Measurements from ENCODE around the gene EPHB6. TPM values are rescaled to one million over a fixed set of nuclear protein-coding genes. Genes with fewer than 3 reads are reported as not detected.

Gene EPHB6
- polyA plus RNA-seq, 1 experiment = 7.1 TPM

GRCh38 chr7:142812437-142813215 lies 42.2 kb upstream of the EPHB6 start:
- ChIA-PET CTCF (interaction anchor here (0.5 to 3.9 kb wide), 17 partner anchors 9 to 454 kb away, joined by 3 to 25 read pairs (median 5); no protein-coding TSS in a partner anchor), POLR2A (no interaction called here)

GRCh38 chr7:142813226-142813625 lies 41.6 kb upstream of the EPHB6 start:
- no peak for TF ChIP-seq CTCF (IDR thresholded peaks at IDR 0.05; ENCODE audit: insufficient read depth, low read depth, low read length)
- ChIA-PET CTCF (interaction anchor here (0.5 to 3.9 kb wide), 16 partner anchors 8 to 455 kb away, joined by 3 to 25 read pairs (median 4); no protein-coding TSS in a partner anchor), POLR2A (no interaction called here)
- no peak overlapping the region for H3K4me3 ChIP-seq (ENCODE audit: low read depth, low read length)
- no peak for DNase-seq (ENCODE audit: low read depth)
- no peaks in the 10 kb centered on the region for H3K36me3 ChIP-seq (ENCODE audit: control insufficient read depth, insufficient read depth, low read length)
- H3K27me3 ChIP-seq (ENCODE audit: control insufficient read depth, insufficient read depth, low read length) = peaks cover 9% of the 10 kb centered on the region; the same call in 1 of the 2 replicates

More at GRCh38 chr7:142812437-142813215, 42.2 kb upstream of the EPHB6 start:
- H3K27me3 ChIP-seq (ENCODE audit: control insufficient read depth, insufficient read depth, low read length) = peaks cover 9% of the 10 kb centered on the region; the same call in 1 of the 2 replicates
- DNase-seq (ENCODE audit: low read depth) = no peak
- H3K4me3 ChIP-seq (ENCODE audit: low read depth, low read length) = no peak overlapping the region
- TF ChIP-seq CTCF (IDR thresholded peaks at IDR 0.05; ENCODE audit: insufficient read depth, low read depth, low read length) = no peak
- no peaks in the 10 kb centered on the region for H3K36me3 ChIP-seq (ENCODE audit: control insufficient read depth, insufficient read depth, low read length)

GRCh38 chr7:142813699-142814098 lies 41.2 kb upstream of the EPHB6 start:
- no peak for DNase-seq (ENCODE audit: low read depth)
- H3K27me3 ChIP-seq (ENCODE audit: control insufficient read depth, insufficient read depth, low read length) = peaks cover 9% of the 10 kb centered on the region; the same call in 1 of the 2 replicates
- no peak for TF ChIP-seq CTCF (IDR thresholded peaks at IDR 0.05; ENCODE audit: insufficient read depth, low read depth, low read length)
- no peaks in the 10 kb centered on the region for H3K36me3 ChIP-seq (ENCODE audit: control insufficient read depth, insufficient read depth, low read length)
- POLR2A ChIA-PET = no interaction called here
- H3K4me3 ChIP-seq (ENCODE audit: low read depth, low read length) = no peak overlapping the region
- CTCF ChIA-PET = interaction anchor here (0.7 to 3.9 kb wide), 13 partner anchors 8 to 455 kb away, joined by 3 to 25 read pairs (median 5); no protein-coding TSS in a partner anchor

- POLR2A ChIA-PET = no interaction called here
- no peak for TF ChIP-seq CTCF (IDR thresholded peaks at IDR 0.05; ENCODE audit: insufficient read depth, low read depth, low read length)
- no peak for DNase-seq (ENCODE audit: low read depth)
- H3K36me3 ChIP-seq (ENCODE audit: control insufficient read depth, insufficient read depth, low read length) = no peaks in the 10 kb centered on the region
- CTCF ChIA-PET = interaction anchor here (1.1 to 2.8 kb wide), 4 partner anchors 210 to 429 kb away, joined by 3 to 12 read pairs (median 6); no protein-coding TSS in a partner anchor
- peaks cover 10% of the 10 kb centered on the region; the same call in 1 of the 2 replicates for H3K27me3 ChIP-seq (ENCODE audit: control insufficient read depth, insufficient read depth, low read length)
- H3K4me3 ChIP-seq (ENCODE audit: low read depth, low read length) = no peak overlapping the region
Measured at GRCh38 chr7:142814451-142814850, 40.4 kb upstream of the EPHB6 start.

- no peak for TF ChIP-seq CTCF (IDR thresholded peaks at IDR 0.05; ENCODE audit: insufficient read depth, low read depth, low read length)
- Histone ChIP-seq H3K4me3 (ENCODE audit: low read depth, low read length) (no peak overlapping the region), H3K36me3 (ENCODE audit: control insufficient read depth, insufficient read depth, low read length) (no peaks in the 10 kb centered on the region), H3K27me3 (ENCODE audit: control insufficient read depth, insufficient read depth, low read length) (peaks cover 11% of the 10 kb centered on the region; the same call in 1 of the 2 replicates)
- no peak for DNase-seq (ENCODE audit: low read depth)
- POLR2A ChIA-PET = no interaction called here
- CTCF ChIA-PET = interaction anchor here (1.0 kb wide), 1 partner anchor 212 kb away, joined by 3 read pairs; no protein-coding TSS in a partner anchor
Measured at GRCh38 chr7:142815134-142815533, 39.7 kb upstream of the EPHB6 start.

All from BJ (cell line).